Naive thymus-derived CD4-positive, alpha-beta T cell (primary cell): ENCODE results near the gene ANAPC2. TPM values are rescaled to one million over a fixed set of nuclear protein-coding genes. Genes with fewer than 3 reads are reported as not detected.

Experiments
- ATAC-seq: fragments of 150-1000 bp; cut with Tn5 transposase; 2 replicates; pipeline ENCODE4 v1.10.0; 2021; ENCODE audit warnings: mild to moderate bottlenecking, moderate library complexity
- CTCF ChIA-PET: fragments of 350-600 bp; sonication (Branson Sonifier 250); formaldehyde crosslinking; loops from one replicate; lab custom pipeline; 2021; ENCODE audit warnings: antibody characterized with exemption; lab: Charles Lee
- POLR2A ChIA-PET: fragments of 350-600 bp; sonication (Branson Sonifier 250); formaldehyde crosslinking; loops from one replicate; lab custom pipeline; 2021; ENCODE audit warnings: antibody characterized with exemption, inconsistent platforms; lab: Charles Lee
- DNase-seq, 9 donors: peaks; one replicate each; pipeline versions ENCODE4 v3.0.0 to v3.0.0-alpha.2; 2020 to 2022; ENCODE audit warnings: mixed read lengths in 1 of 9
- H3K27ac ChIP-seq: one replicate; pipeline ENCODE4 v1.7.0; 2013; ENCODE audit warnings: mild to moderate bottlenecking, low read depth, low read length, moderate library complexity
- H3K27me3 ChIP-seq, 2 donors: one replicate each; pipeline ENCODE4 v1.7.0; 2013; ENCODE audit warnings: low read length in 2 of 2, mild to moderate bottlenecking in 2 of 2, moderate library complexity in 2 of 2; ENCODE audit not compliant: control insufficient read depth in 2 of 2, insufficient read depth in 2 of 2
- H3K36me3 ChIP-seq, 3 experiments: 1 replicate in 2 of 3; 2 replicates in 1 of 3; pipeline ENCODE4 v1.7.0; 2013; ENCODE audit warnings: low read length in 3 of 3, mild to moderate bottlenecking in 3 of 3, moderate library complexity in 1 of 3; ENCODE audit not compliant: insufficient read depth in 3 of 3, control insufficient read depth in 2 of 3
- H3K4me1 ChIP-seq, 2 donors: one replicate each; pipeline ENCODE4 v1.7.0; 2013; ENCODE audit warnings: low read length in 2 of 2, mild to moderate bottlenecking in 2 of 2, moderate library complexity in 1 of 2; ENCODE audit not compliant: control insufficient read depth in 2 of 2, insufficient read depth in 2 of 2
- H3K4me3 ChIP-seq: 2 replicates; pipeline ENCODE4 v1.7.0; 2013; ENCODE audit warnings: mild to moderate bottlenecking, low read length
- H3K9me3 ChIP-seq, 3 experiments: 1 replicate in 2 of 3; 2 replicates in 1 of 3; pipeline ENCODE4 v1.7.0; 2013; ENCODE audit warnings: low read length in 3 of 3; ENCODE audit not compliant: control insufficient read depth in 2 of 3
- H3K27ac Mint-ChIP-seq, 9 donors: one replicate each; pipeline ENCODE4 v1.8.0; 2020 to 2022; ENCODE audit warnings: mixed read lengths in 9 of 9, mild to moderate bottlenecking in 8 of 9, moderate library complexity in 5 of 9, inconsistent platforms in 2 of 9
- H3K27me3 Mint-ChIP-seq, 5 donors: one replicate each; pipeline ENCODE4 v1.8.0; 2021 to 2022; ENCODE audit warnings: mixed read lengths in 5 of 5, mild to moderate bottlenecking in 1 of 5
- H3K36me3 Mint-ChIP-seq, 5 donors: one replicate each; pipeline ENCODE4 v1.8.0; 2020 to 2022; ENCODE audit warnings: mixed read lengths in 5 of 5, mild to moderate bottlenecking in 3 of 5, inconsistent platforms in 1 of 5
- H3K4me1 Mint-ChIP-seq, 7 donors: one replicate each; pipeline ENCODE4 v1.8.0; 2020 to 2022; ENCODE audit warnings: mixed read lengths in 7 of 7, mild to moderate bottlenecking in 3 of 7, inconsistent platforms in 1 of 7
- H3K4me3 Mint-ChIP-seq, 10 donors: one replicate each; pipeline ENCODE4 v1.8.0; 2020 to 2022; ENCODE audit warnings: mild to moderate bottlenecking in 10 of 10, mixed read lengths in 10 of 10, moderate library complexity in 6 of 10, inconsistent platforms in 2 of 10
- H3K9me3 Mint-ChIP-seq, 11 donors: one replicate each; pipeline ENCODE4 v1.8.0; 2020 to 2022; ENCODE audit warnings: mixed read lengths in 11 of 11, mild to moderate bottlenecking in 4 of 11, inconsistent platforms in 1 of 11, moderate library complexity in 1 of 11
- intact Hi-C, 2 donors: fragments of 100-400 bp; cut with micrococcal nuclease; formaldehyde crosslinking; loops; one replicate each; pipeline ENCODE4 v1.15.1; 2023
- polyA plus RNA-seq, 2 donors: library from polyadenylated mRNA; unstranded; fragments of 300-500 nt; fragmentation: Illumina TruSeq; gene quantifications; one replicate each; pipeline ENCODE4 v1.2.3, GENCODE V29; 2021
- total RNA-seq, 6 experiments: library from RNA in 5 of 6; stranded (reverse) in 5 of 6; gene quantifications; 1 replicate in 5 of 6; 2 replicates in 1 of 6; pipeline ENCODE4 v1.2.3 and lab custom pipeline; 2021 to 2026

Gene ANAPC2
- total and polyA plus RNA-seq, 7 experiments from 2014 or later: 7.4 to 147 (median 131) TPM

DNA sequence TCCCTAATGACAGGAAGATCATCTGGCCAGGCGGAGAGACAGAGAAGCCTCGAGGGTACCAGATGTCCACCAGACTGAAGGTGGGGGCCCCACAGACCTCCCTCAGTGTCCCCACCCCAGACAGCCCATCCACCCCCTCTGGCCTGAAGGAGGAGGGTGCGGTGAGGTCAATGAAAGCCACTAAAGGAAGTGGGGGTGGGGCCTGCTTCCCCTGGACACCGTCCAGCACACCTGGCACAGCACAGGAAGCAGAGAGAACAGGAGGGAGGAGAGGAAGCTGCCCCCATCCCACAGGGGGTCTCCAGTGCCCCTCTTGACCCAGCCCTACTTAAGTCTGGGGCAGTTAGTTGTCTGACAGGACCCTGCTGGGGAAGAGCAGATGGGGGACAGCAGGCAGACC, 29.7 kb downstream of the ANAPC2 start:
- CTCF ChIA-PET: no interaction called here
- intact Hi-C loops: no loop called here
- H3K4me1 ChIP-seq: peaks cover 0 to 16% of the 10 kb centered on the region in 2 donors
- POLR2A ChIA-PET: no interaction called here
- H3K27ac ChIP-seq: no peak overlapping the region
- peaks cover 0 to 3% (median 0%) of the 10 kb centered on the region in 11 donors for H3K9me3 Mint-ChIP-seq
- H3K36me3 ChIP-seq: no peaks in the 10 kb centered on the region
- peaks cover 32 to 49% (median 41%) of the 10 kb centered on the region in 5 donors for H3K27me3 Mint-ChIP-seq
- DNase-seq (no peak), ATAC-seq (no peak)
- no peaks in the 10 kb centered on the region for H3K36me3 Mint-ChIP-seq
- peaks cover 5 to 19% (median 15%) of the 10 kb centered on the region in 7 donors for H3K4me1 Mint-ChIP-seq
- H3K4me3 Mint-ChIP-seq: no peak overlapping the region
- no peak overlapping the region for H3K4me3 ChIP-seq
- H3K27ac Mint-ChIP-seq: no peak overlapping the region
- H3K27me3 ChIP-seq: peaks cover 4 to 24% of the 10 kb centered on the region in 2 donors
- H3K9me3 ChIP-seq: no peaks in the 10 kb centered on the region

DNA sequence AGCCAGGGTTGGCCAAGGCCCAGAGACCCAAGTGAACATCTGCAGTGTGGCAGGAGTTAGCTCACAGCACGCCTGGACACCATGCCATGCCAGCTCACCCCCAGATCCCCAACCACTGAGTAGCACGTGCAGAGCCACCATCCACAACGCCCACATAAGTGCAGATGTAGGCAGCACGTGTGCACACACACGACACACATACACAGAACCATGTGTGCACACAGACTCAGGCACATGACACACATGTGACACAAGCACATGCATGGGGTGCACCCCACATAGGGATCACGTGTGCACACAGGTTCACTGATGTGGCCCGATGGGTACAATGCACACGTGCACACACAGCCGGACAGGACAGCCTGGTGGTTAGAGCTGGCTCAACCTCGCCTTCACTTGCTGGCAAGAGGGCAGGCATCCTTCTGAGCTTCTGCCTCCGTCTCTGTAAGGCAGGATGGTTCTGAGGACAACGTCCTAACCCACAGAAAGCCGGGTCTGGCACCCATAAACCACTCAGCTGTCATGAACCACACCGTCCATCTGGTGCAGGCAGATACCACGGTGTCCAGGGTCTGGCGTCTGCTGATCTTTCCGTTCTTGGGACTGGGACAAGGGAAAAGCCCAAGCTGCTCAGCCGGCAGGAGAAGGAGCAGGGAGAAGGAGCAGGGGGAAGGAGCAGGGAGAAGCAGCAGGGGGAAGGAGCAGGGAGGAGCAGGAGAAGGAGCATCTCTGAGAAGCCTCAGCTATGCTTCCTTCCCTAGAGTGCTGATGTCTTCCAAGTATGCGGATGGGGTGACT, 30.5 kb downstream of the ANAPC2 start:
- DNase-seq (no peak), ATAC-seq (no peak)
- peaks cover 0 to 3% (median 0%) of the 10 kb centered on the region in 11 donors for H3K9me3 Mint-ChIP-seq
- H3K36me3 Mint-ChIP-seq: no peaks in the 10 kb centered on the region
- no peak overlapping the region for H3K27ac ChIP-seq
- peak overlapping the region in 5 of 10 donors; percentile 27 to 55 (median 48) for H3K4me3 Mint-ChIP-seq
- H3K27me3 Mint-ChIP-seq: peaks cover 32 to 45% (median 41%) of the 10 kb centered on the region in 5 donors
- ChIA-PET CTCF (no interaction called here), POLR2A (interaction anchor here (1.0 kb wide), 1 partner anchor 29 kb away, joined by 3 read pairs; no protein-coding TSS in a partner anchor)
- intact Hi-C loops: loop anchor here in 1 of 2 donors (1.0 kb wide), 1 partner anchor 65 kb away; no protein-coding TSS in a partner anchor
- peaks cover 0 to 16% of the 10 kb centered on the region in 2 donors for H3K4me1 ChIP-seq
- no peak overlapping the region for H3K27ac Mint-ChIP-seq
- peaks cover 4 to 24% of the 10 kb centered on the region in 2 donors for H3K27me3 ChIP-seq
- no peaks in the 10 kb centered on the region for H3K9me3 ChIP-seq
- peaks cover 5 to 19% (median 13%) of the 10 kb centered on the region in 7 donors for H3K4me1 Mint-ChIP-seq
- H3K4me3 ChIP-seq: no peak overlapping the region
- H3K36me3 ChIP-seq: no peaks in the 10 kb centered on the region

DNA sequence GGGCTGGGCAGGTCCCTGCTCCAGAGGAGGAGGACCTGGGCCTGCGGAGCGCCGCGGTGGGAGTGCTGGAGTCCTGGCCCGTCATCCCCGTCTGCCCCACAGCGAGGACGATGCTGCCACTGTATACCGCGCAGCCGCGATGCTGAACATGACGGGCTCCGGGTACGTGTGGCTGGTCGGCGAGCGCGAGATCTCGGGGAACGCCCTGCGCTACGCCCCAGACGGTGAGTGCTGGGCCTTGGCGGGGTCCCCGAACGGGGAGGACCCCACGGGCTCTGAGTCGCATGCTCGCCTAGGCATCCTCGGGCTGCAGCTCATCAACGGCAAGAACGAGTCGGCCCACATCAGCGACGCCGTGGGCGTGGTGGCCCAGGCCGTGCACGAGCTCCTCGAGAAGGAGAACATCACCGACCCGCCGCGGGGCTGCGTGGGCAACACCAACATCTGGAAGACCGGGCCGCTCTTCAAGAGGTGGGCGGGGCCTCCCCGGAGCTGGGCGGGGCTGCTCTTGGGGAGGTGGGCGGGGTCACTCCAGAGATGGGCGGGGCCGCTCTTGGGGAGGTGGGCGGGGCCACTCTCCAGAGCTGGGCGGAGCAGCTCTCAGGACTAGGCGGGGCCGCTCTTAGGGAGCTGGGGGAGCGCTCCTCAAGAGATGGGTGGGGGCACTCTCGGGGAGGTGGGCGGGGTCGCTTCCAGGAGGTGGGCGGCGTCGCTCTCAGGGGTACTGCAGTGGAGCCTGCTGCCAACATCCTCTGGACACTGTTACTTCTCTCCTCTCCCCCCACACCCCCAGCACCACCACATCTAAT, 31.6 kb downstream of the ANAPC2 start:
- DNase-seq: peak in 6 of 9 donors; percentile 27 to 77 (median 40)
- H3K27me3 ChIP-seq: peaks cover 4 to 24% of the 10 kb centered on the region in 2 donors
- H3K27ac Mint-ChIP-seq: no peak overlapping the region
- H3K4me1 Mint-ChIP-seq: peaks cover 5 to 19% (median 11%) of the 10 kb centered on the region in 7 donors
- peak overlapping the region in 8 of 10 donors; percentile 27 to 78 (median 66) for H3K4me3 Mint-ChIP-seq
- no peak overlapping the region for H3K27ac ChIP-seq
- H3K36me3 Mint-ChIP-seq: no peaks in the 10 kb centered on the region
- peaks cover 0 to 3% (median 0%) of the 10 kb centered on the region in 11 donors for H3K9me3 Mint-ChIP-seq
- H3K4me1 ChIP-seq: peaks cover 0 to 16% of the 10 kb centered on the region in 2 donors
- no peaks in the 10 kb centered on the region for H3K9me3 ChIP-seq
- peak overlapping the region; percentile 41 for H3K4me3 ChIP-seq
- intact Hi-C loops: loop anchor here in 1 of 2 donors (1.0 kb wide), 1 partner anchor 67 kb away; no protein-coding TSS in a partner anchor
- H3K36me3 ChIP-seq: no peaks in the 10 kb centered on the region
- ChIA-PET CTCF (no interaction called here), POLR2A (interaction anchor here (0.9 to 1.0 kb wide), 2 partner anchors 27 to 30 kb away, joined by 3 read pairs; no protein-coding TSS in a partner anchor)
- ATAC-seq: peak; percentile 88
- H3K27me3 Mint-ChIP-seq: peaks cover 32 to 44% (median 38%) of the 10 kb centered on the region in 5 donors

DNA sequence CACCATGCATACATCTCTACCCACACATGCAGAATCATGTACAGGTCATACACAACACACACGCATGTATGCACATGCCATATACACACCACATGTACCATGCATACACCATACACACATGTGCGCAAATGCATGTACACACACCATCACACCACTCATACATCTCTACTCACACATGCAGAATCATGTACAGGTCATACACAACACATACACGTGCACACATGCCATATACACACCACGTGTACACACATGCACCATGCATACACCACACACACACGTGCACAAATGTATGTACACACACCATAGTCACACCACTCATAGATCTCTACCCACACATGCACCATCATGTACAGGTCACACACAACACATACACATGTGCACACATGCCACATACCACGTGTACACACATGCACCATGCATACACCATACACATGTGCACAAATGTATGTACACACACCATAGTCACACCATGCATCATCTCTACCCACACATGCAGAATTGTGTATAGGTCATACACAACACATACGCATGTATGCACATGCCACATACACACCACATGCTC, 35.4 kb downstream of the ANAPC2 start:
- POLR2A ChIA-PET: no interaction called here
- H3K27me3 Mint-ChIP-seq: peaks cover 10 to 22% (median 17%) of the 10 kb centered on the region in 5 donors
- peaks cover 0 to 2% (median 0%) of the 10 kb centered on the region in 11 donors for H3K9me3 Mint-ChIP-seq
- intact Hi-C loops: no loop called here
- CTCF ChIA-PET: no interaction called here
- no peak overlapping the region for H3K27ac Mint-ChIP-seq
- H3K4me1 Mint-ChIP-seq: peaks cover 0 to 15% (median 3%) of the 10 kb centered on the region in 7 donors
- peaks cover 4 to 18% of the 10 kb centered on the region in 2 donors for H3K27me3 ChIP-seq
- no peaks in the 10 kb centered on the region for H3K9me3 ChIP-seq
- no peak overlapping the region for H3K27ac ChIP-seq
- H3K36me3 ChIP-seq: no peaks in the 10 kb centered on the region
- peaks cover 0 to 16% of the 10 kb centered on the region in 2 donors for H3K4me1 ChIP-seq
- no peak overlapping the region for H3K4me3 Mint-ChIP-seq
- ATAC-seq (no peak), DNase-seq (no peak)
- H3K36me3 Mint-ChIP-seq: no peaks in the 10 kb centered on the region
- H3K4me3 ChIP-seq: no peak overlapping the region

DNA sequence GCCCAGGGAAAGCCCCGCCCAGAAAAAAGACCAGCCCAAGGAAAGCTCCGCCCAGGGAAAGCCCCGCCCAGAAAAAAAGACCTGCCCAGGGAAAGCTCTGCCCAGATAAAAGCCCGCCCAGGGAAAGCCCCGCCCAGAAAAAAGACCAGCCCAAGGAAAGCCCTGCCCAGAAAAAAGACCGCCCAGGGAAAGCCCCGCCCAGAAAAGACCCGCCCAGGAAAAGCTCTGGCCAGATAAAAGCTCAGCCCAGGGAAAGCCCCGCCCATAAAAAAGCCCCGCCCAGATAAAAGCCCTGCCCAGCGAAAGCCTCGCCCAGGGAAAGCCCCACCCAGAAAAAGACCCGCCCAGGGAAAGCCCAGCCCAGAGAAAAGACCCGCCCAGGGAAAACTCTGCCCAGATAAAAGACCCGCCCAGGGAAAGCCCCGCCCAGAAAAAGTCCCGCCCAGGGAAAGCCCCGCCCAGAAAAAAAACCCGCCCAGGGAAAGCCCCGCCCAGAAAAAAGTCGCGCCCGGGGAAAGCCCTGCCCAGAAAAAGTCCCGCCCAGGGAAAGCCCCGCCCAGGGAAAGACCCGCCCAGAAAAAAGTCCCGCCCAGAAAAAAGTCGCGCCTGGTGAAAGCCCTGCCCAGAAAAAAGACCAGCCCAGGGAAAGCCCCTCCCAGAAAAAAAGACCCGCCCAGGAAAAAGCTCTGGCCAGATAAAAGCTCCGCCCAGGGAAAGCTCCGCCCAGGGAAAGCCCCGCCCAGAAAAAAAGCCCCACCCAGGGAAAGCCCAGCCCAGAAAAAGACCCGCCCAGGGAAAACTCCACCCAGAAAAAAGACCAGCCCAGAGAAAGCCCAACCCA, 37.5 kb downstream of the ANAPC2 start:
- intact Hi-C loops: loop anchor here in 1 of 2 donors (2.0 kb wide), 1 partner anchor 50 kb away; the partner anchor contains the start of gene TPRN

More for the DNA sequence above, 37.5 kb downstream of the ANAPC2 start:
- no peak for ATAC-seq
- H3K4me3 Mint-ChIP-seq: no peak overlapping the region
- peak overlapping the region in 1 of 9 donors; percentile 65 for H3K27ac Mint-ChIP-seq
- H3K9me3 ChIP-seq: no peaks in the 10 kb centered on the region
- H3K9me3 Mint-ChIP-seq: no peaks in the 10 kb centered on the region
- ChIA-PET POLR2A (no interaction called here), CTCF (no interaction called here)
- peaks cover 0 to 4% of the 10 kb centered on the region in 2 donors for H3K27me3 ChIP-seq
- peaks cover 7 to 16% (median 12%) of the 10 kb centered on the region in 5 donors for H3K27me3 Mint-ChIP-seq
- peaks cover 0 to 10% (median 0%) of the 10 kb centered on the region in 7 donors for H3K4me1 Mint-ChIP-seq
- no peaks in the 10 kb centered on the region for H3K36me3 Mint-ChIP-seq
- no peaks in the 10 kb centered on the region for H3K36me3 ChIP-seq
- H3K27ac ChIP-seq: no peak overlapping the region
- DNase-seq: peak in 1 of 9 donors; percentile 68
- no peak overlapping the region for H3K4me3 ChIP-seq
- no peaks in the 10 kb centered on the region for H3K4me1 ChIP-seq
